NB4 (cell line): ENCODE measurements around the gene CNOT6.
"Not testable (repeated sequence)": the region's sequence is repeated elsewhere in the genome, so short reads cannot be mapped to it uniquely, and the experiment has no call there.

Experiments
- DNase-seq: peaks from one replicate; pipeline ENCODE4 v3.0.0; 2010; ENCODE audit warnings: low read depth
- H3K4me3 ChIP-seq: one replicate; pipeline ENCODE4 v1.5.1; 2011; ENCODE audit warnings: mild to moderate bottlenecking, low read depth, low read length, moderate library complexity
- CTCF ChIP-seq: IDR thresholded peaks from one replicate; pipeline ENCODE4 v1.5.1; 2012; ENCODE audit warnings: low read depth, low read length
- MAX ChIP-seq: IDR thresholded peaks from 2 replicates; pipeline ENCODE4 v1.6.1; 2011; ENCODE audit warnings: low read depth, low read length
- MYC ChIP-seq: IDR thresholded peaks from 2 replicates; pipeline ENCODE4 v1.6.1; 2011; ENCODE audit warnings: low read depth, low read length
- POLR2A ChIP-seq: IDR thresholded peaks from 2 replicates; pipeline ENCODE4 v1.6.1; 2011; ENCODE audit warnings: mild to moderate bottlenecking; ENCODE audit not compliant: insufficient read length; ENCODE audit errors: extremely low read depth

CNOT6 gene

GRCh38 chr5:180494510-180495181, 467 bp downstream of the CNOT6 start:
- DNase-seq, result peak; percentile 49
- H3K4me3 ChIP-seq, result peak overlapping the region; percentile 88
- no peak for TF ChIP-seq CTCF

- peak overlapping the region; percentile 88 for H3K4me3 ChIP-seq
- DNase-seq, result no peak
- TF ChIP-seq MAX (no peak), CTCF (no peak), POLR2A (no peak), MYC (no peak)
Measured at GRCh38 chr5:180495292-180495691, 1.1 kb downstream of the CNOT6 start.

GRCh38 chr5:180495991-180496741, 2.0 kb downstream of the CNOT6 start:
- no peak for TF ChIP-seq POLR2A
- TF ChIP-seq MAX, result no peak
- TF ChIP-seq MYC, result no peak
- TF ChIP-seq CTCF, result no peak
- H3K4me3 ChIP-seq, result peak overlapping the region; percentile 88
- no peak for DNase-seq

- not testable (repeated sequence) for H3K4me3 ChIP-seq, DNase-seq
Measured at GRCh38 chr5:180496806-180497205, 2.6 kb downstream of the CNOT6 start.

- not testable (repeated sequence) for H3K4me3 ChIP-seq, DNase-seq
Measured at GRCh38 chr5:180497865-180498264, 3.7 kb downstream of the CNOT6 start.

GRCh38 chr5:180498378-180498777, 4.2 kb downstream of the CNOT6 start:
- H3K4me3 ChIP-seq, result no peak overlapping the region
- no peak for TF ChIP-seq POLR2A
- no peak for TF ChIP-seq CTCF
- TF ChIP-seq MAX, result no peak
- TF ChIP-seq MYC, result no peak
- DNase-seq, result no peak

GRCh38 chr5:180499684-180500083, 5.5 kb downstream of the CNOT6 start:
- no peak overlapping the region for H3K4me3 ChIP-seq
- DNase-seq, result no peak
- TF ChIP-seq CTCF, result no peak
- TF ChIP-seq MAX, result no peak
- TF ChIP-seq MYC, result no peak
- TF ChIP-seq POLR2A, result no peak

GRCh38 chr5:180500300-180500699, 6.1 kb downstream of the CNOT6 start:
- H3K4me3 ChIP-seq, DNase-seq: not testable (repeated sequence)
